GM18502 (cell line): Measurements from ENCODE around the gene GJE1.
"Not testable (repeated sequence)": the region's sequence is repeated elsewhere in the genome, so short reads cannot be mapped to it uniquely, and the experiment has no call there.

Experiments used
- ATAC-seq: cut with Tn5 transposase; IDR thresholded peaks from one replicate; pipeline ENCODE4 v1.9.1; 2021; ENCODE audit warnings: mild to moderate bottlenecking; ENCODE audit not compliant: unreplicated experiment, poor library complexity

Gene GJE1

DNA sequence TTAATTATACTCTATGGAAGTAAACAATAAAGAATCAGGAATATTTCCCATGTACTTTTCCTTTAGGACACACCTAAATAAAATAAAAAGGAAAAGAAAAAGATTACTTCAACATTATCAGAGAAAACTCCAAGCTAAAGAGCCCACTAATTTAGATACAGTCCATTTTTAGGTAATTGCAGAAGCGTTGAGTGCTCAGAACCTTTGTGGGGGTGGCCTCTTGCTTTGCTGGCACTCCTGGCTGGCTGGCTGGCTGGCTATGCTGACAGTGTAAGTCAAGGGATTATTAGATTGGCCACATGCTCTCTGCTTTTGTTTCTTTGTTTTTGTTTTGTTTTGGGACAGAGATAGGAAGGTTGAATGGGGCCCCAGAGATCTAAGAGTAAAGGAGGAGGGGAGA, at the start of gene GJE1:
Gene GJE1, plus strand, starts transcription at position 301 of the 400 bp plus-strand sequence. CDS start 234 bp downstream, outside the sequence.
- ATAC-seq = no peak

DNA sequence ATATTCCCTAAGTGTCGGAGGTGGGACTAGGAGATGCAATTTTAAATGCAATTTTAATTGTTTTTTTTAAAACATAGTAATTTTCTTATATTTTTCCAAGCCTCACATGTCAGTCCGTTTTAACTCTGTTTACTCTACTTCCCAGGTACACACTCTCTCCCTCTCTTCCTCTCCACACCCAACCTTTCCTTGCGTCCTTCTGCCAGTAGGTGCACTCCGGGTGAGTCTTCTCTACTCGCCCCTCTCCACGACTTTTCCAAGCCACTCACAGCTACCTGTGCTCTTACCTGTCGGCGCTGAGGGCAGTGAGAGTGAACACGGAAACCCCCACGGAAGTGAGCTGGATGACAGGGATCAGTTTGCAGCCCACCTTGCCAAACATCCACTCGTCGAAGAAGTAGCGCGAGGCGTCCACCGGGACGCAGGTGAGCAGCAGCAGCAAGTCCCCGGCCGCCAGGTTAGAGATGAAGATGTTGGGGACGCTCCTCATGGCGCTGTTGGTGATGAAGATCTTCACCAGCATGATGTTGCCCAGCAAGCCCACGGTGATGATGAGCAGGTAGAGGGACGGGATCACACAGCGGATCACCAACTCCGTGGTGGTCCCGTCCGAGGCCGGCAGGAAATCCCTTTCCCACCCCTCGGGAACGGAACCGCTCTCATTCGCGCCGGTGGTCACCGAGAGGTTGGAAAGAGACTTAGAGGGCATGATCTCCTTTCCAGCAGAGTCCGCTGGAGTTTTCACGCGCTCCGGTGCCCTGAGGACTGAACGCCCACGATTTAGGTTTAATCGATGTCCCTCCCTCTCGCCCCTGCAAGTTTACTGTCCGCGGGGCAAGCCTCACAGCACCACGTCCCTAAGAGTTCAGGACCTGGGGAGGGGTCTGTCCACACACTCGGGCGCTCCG, 44.5 kb upstream of the GJE1 start:
- no peak for ATAC-seq

DNA sequence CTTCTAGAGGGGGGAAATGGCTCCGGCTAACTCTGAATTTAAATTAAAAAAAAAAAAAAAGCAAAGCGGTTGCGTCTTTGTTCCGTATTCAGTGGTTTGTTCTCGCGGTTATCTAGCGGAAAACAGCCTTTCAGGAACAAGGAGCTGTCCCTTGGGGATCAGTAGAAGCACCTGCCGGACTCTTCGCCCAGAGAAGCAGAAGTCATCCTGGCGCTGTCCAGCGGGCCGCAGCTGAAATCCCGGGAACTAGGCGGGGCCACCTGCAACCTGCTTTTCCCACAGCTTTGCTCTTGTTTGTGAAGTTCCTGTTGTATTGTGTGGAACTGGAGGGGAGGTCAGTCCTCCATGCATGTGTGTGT, 43.9 kb upstream of the GJE1 start:
- no peak for ATAC-seq

DNA sequence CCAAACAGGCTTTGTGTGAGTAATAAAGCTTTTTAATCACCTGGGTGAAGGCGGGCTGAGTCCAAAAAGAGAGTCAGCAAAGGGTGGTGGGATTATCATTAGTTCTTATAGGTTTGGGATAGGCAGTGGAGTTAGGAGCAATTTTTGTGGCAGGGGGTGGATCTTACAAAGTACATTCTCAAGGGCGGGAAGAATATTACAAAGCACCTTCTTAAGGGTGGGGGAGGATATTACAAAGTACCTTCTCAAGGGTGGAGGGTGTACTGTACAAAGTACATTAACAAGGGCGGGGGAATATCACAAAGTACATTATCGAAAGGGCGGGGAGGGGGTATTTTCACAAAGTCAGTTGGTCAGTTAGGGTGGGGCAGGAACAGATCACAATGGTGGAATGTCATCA, 27.9 kb upstream of the GJE1 start:
- not testable (repeated sequence) for ATAC-seq

- not testable (repeated sequence) for ATAC-seq
Observed at GRCh38 chr6:142110820-142111219, 21.9 kb upstream of the GJE1 start.

DNA sequence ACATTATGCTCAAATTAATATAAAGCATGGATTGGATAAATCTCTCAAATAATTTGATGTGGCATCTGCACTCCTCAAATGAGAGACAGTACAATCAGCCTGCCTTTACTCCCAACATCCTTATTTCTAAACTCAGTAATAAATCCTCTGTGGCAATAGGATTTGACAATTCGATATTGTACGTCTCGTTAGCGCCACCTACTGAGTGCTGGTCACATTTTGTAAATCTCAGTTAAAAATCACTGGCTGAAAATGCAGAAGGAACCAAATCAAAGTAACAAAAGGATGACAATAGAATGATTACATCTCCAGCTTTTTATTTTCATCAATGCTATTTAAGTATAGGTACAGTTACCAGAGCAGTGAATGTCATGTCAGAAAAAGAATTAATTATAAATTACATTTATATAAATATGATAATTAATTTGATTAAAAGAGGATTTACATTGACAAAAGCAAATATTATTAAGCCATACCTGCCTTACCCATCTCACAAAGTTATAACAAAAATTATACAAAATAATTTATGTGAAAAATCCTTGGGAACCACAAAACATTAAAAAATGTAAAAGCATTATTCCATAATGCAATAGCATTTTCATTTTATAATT, 20.2 kb upstream of the GJE1 start:
- ATAC-seq = peak; percentile 56

- no peak for ATAC-seq
Observed at GRCh38 chr6:142117366-142117765, 15.4 kb upstream of the GJE1 start.

DNA sequence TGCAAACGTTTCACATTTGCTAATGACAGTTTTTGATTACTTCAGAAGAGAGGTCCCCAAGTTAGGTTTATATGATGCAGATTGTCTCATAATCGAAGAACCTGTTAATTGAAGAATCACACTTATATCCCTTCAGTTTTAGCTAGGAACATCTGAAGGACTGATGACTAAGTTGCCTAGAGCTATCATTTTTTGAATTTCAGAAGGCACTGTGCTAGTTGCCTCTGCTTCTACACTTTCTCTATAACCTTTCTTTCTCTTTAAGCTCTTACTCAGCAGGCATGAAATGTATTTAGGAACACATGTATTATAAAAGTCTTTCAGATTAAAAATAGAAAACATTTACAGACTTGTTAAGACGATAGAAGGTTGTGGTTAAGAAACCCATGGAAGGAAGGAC, 14.4 kb upstream of the GJE1 start:
- ATAC-seq = no peak

DNA sequence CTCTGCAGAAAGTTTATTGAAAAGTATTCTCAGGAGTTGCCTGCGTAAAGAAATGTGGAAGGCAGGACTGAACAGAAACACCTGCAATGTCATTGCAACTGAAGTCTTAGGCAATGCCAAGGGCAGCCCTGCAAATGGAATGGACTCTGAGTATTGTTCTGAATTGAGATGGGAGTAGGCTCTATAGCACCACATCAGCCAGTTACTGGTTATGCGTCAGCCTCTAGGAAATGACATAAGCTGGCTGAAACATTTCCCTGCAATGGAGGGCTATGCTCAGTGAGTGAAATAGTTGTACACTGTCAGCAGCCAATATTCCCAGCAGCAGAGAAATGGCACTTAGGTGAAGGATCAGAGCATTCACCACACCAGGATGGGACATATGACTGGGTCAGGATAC, 13.8 kb upstream of the GJE1 start:
- no peak for ATAC-seq

DNA sequence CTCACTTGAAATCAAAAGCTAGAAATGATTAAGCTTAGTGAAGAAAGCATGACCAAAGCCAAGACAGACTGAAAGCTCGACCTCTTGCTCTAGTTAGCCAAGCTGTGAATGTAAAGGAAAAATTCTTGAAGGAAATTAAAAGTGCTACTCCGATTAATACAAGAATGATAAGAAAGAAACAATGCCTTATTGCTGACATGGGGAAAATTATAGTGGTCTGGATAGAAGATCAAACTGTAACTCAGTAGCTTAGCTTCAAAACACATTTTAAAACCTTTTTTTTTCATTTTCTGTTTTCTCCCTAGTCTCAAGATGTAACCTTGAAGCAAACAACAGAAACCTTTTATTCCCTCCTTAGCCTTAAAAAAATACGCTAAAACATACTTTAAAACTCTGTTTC, 11.4 kb upstream of the GJE1 start:
- no peak for ATAC-seq

GRCh38 chr6:142130814-142131213, 1.9 kb upstream of the GJE1 start:
- no peak for ATAC-seq

DNA sequence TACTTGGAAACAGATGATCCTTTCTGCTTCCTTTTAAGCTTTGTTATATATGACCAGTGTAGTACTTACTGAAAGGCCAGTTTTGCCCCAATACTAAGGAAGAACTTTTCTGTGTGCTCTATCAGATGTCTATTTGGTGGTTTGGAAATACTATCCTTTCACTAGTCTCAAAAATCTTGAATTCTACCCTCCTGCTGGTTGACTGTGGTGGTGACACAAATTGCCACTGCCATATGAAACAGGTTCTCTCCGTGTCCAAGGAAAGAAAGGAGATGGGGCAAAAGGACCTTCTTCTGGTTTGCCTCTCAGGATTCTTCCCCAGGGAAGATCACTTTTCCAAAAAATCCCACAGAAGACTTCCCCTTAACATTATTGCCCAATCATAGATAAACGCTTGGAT, 6.2 kb downstream of the GJE1 start:
- no peak for ATAC-seq

DNA sequence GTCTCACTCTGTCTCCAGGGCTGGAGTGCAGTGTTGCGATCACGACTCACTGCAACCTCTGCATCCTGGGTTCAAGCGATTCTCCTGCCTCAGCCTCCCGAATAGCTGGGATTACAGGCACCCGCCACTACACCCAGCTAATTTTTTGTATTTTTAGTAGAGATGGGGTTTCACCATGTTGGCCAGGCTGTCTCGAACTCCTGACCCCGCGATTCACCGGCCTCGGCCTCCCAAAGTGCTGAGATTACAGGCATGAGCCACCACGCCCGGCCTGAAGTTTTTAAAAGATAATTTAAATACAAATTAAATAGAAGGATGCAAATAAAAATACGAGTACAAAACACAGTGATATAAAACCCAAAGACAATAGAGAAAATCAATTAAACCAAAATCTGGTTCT, 8.8 kb downstream of the GJE1 start:
- not testable (repeated sequence) for ATAC-seq

DNA sequence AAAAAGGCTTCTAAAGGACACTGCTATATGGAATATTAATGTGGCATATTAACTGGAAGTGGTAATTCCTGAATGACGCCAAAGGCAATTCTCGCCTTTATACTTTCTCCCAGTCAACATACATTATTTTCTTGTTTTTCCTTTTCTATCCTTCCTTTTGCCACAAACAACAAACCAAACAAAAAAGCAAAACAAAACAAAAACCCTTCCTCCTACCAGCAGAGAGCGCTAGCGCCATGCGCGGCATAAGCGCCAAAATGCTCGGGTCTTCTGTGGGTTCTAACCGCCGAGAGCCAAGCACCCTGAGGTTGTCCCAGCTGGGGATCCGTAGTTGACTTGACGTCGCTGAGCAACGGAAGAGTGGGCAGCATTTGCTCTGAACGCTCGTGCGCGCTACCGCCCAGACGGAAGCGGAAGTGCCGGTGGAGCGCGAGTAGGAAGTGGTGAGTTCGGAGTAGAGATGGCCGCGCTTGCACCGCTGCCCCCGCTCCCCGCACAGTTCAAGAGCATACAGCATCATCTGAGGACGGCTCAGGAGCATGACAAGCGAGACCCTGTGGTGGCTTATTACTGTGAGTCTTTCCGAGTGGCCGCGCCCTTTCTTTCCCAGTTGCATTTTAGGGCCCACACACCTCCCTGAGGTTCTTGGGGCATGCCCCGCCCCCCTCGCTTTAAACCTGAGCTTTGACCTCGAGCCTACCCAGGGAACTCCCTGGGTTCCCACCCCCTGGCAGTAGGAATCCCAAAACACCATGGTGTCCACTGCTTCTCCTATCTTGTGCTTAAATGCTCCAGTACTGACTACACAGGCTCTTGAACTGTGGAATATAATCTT, 14.3 kb downstream of the GJE1 start, which contains the start of the genes NMBR and VTA1:
Gene NMBR, minus strand, starts transcription at position 295 of the 835 bp plus-strand sequence. CDS start 58,464 bp downstream, outside the sequence.
Gene VTA1, plus strand, starts transcription at position 436 of the 835 bp plus-strand sequence. Its CDS starts 25 bp downstream, at position 461.
- ATAC-seq = peak; percentile 99

DNA sequence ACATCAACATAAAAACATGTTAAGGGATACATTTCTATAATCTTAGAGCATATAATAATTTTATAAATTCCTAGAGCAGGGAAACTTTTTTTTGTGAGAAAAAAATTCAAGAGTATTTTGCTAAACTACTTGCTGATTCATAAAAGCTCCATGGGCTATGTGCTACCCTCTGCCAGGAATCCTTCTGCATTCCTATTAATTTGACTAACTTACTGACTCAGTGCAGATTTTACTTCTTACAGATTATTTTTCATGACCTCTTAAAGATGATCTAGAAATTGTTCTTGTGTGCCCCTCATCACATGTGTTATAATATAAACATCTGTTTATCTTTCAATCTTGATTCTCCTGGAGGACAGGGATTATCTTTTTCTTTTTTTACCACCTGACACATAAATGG, 20.0 kb downstream of the GJE1 start:
- ATAC-seq = no peak

DNA sequence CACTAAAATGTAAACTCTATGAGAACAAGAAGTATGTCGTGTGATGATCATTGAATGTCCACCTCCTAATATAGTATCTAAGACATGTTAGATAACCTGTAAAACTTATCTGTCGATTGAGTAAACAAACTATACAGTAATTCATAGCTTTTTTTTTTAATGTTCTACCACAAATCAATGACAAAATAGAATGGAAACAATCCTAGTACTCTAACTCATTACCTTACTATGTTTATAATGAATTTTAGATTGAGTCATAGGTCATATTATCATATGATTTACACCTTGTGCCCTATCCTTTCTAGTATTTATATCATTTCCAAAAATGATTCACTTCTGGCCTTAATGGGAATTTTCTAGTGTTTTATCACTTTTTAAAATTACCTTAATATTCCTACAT, 20.5 kb downstream of the GJE1 start:
- no peak for ATAC-seq

- no peak for ATAC-seq
Observed at GRCh38 chr6:142154336-142154735, 21.6 kb downstream of the GJE1 start.

DNA sequence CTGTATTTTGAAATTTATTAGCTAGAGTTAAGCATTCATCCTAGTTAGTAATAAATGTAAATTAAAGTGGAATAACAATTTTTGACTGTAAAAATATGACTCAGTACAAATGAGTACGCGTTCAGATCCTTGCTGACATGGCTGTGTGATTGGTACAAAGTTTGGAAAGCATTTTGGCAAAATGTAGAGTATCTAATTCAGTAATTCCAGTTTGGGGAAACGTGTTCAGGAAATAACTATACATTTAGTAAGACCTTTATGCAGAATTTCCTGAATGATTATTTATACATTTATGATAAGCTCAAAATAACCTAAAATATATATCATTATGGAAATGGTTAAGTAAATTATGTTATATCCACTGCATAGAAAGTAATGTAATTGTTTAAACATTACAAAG, 22.4 kb downstream of the GJE1 start:
- no peak for ATAC-seq

DNA sequence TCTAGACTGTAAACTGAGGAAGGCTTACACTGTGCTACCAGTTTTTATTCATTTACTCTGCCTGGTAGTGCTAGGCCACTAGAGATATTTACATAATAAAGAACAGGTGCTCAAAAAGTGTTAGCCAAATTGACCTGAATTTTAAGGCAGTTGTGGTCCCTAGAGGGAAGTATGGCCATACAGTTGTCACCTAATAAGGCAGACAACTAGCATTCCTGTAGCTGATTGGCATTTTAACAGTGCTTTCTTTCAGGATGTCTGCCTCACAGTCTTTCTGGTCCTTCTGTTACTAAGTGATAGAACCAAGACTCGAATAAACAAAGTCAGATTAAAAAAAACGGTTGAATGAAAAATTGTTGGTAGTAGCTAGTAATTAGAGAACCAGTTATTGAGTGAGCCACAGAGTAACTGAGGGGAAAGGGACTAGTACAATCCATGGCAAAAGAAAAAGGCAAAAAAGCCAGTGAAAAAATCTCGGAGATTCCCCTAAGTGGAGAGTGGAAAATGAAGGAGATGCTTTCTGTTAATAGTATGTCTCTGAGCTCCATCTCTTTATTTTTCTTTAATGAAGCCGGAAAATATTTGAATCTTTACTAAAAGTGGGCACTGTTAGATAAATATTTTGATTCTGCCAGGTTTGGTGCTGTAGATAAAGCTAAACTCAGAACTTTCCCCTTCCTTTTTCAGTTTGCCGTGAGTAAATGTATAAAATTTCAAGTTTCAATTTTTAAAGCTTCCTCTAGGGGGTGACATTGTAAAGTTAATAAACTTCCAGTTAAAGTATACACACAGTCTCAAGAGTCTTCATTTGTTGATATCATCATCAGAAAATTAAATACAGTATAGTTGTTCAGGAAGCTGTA, 23.4 kb downstream of the GJE1 start:
- peak; percentile 50 for ATAC-seq

DNA sequence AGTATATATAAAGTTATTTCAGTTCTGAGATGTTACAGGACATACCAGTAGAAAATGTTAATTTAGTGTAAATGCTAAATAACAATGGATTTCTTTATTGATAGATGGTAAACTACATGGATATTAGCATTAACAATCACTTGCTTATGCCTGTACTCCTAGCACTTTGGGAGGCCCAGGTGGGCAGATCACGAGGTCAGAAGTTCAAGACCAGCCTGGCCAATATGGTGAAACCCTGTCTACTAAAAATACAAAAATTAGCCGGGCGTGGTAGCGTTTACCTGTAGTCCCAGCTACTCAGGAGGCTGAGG, 24.0 kb downstream of the GJE1 start:
- ATAC-seq = not testable (repeated sequence)
